SK-N-SH treated with all-trans-retinoic acid at 6 μM for 48 hours (cell line): ENCODE results near the gene AUH.

ENCODE experiments used
- ARNTL ChIP-seq: fragments of 450-650 bp; formaldehyde crosslinking; IDR thresholded peaks from 2 replicates; pipeline ENCODE4 v1.5.0; 2020; ENCODE audit warnings: low read depth, mild to moderate bottlenecking, moderate library complexity, borderline replicate concordance
- PATZ1 ChIP-seq: fragments of 250-450 bp; sonication (Bioruptor Pico); IDR thresholded peaks from 2 replicates; pipeline ENCODE4 v1.8.0; 2020; ENCODE audit warnings: mild to moderate bottlenecking, moderate library complexity, borderline replicate concordance

GRCh38 chr9:91289244-91289643, 72.5 kb downstream of the AUH start:
- TF ChIP-seq PATZ1 (CRISPR knock-in tag): no peak
- TF ChIP-seq ARNTL: no peak
